Liver (tissue), 9 donors: Measurements from ENCODE around the gene PC. TPM values are rescaled to one million over a fixed set of nuclear protein-coding genes. Genes with fewer than 3 reads are reported as not detected.
A peak's percentile ranks its signal among the peaks of the same experiment; 100 is the strongest.

ENCODE experiments used
- DNase-seq: peaks from one replicate; pipeline ENCODE4 v3.0.0-alpha.2; 2017; ENCODE audit warnings: low spot score
- H3K27ac ChIP-seq, 2 donors: one replicate each; pipeline ENCODE4 v1.7.0; 2013; ENCODE audit warnings: inconsistent platforms in 2 of 2, low read length in 2 of 2, control low read depth in 1 of 2, low read depth in 1 of 2, mild to moderate bottlenecking in 1 of 2
- H3K27me3 ChIP-seq, 4 donors: one replicate each; pipeline versions ENCODE4 v1.6.1 to v1.7.0; 2013; ENCODE audit warnings: low read length in 3 of 4, inconsistent platforms in 1 of 4, mild to moderate bottlenecking in 1 of 4, moderate library complexity in 1 of 4; ENCODE audit not compliant: control insufficient read depth in 4 of 4, insufficient read depth in 4 of 4
- H3K36me3 ChIP-seq, 4 donors: one replicate each; pipeline versions ENCODE4 v1.6.1 to v1.7.0; 2013; ENCODE audit warnings: low read length in 3 of 4, mild to moderate bottlenecking in 3 of 4, low read depth in 1 of 4, moderate library complexity in 1 of 4; ENCODE audit not compliant: control insufficient read depth in 4 of 4, insufficient read depth in 3 of 4
- H3K4me1 ChIP-seq, 4 donors: one replicate each; pipeline versions ENCODE4 v1.6.1 to v1.7.0; 2013; ENCODE audit warnings: low read length in 3 of 4, mild to moderate bottlenecking in 3 of 4, moderate library complexity in 1 of 4; ENCODE audit not compliant: control insufficient read depth in 4 of 4, insufficient read depth in 4 of 4
- H3K4me3 ChIP-seq, 3 donors: one replicate each; pipeline versions ENCODE4 v1.6.1 to v1.7.0; 2013; ENCODE audit warnings: low read length in 3 of 3, control low read depth in 1 of 3, low read depth in 1 of 3, mild to moderate bottlenecking in 1 of 3
- H3K9ac ChIP-seq, 2 donors: one replicate each; pipeline ENCODE4 v1.7.0; 2013; ENCODE audit warnings: low read length in 2 of 2, mild to moderate bottlenecking in 2 of 2, moderate library complexity in 2 of 2, control low read depth in 1 of 2, low read depth in 1 of 2
- H3K9me3 ChIP-seq, 4 donors: one replicate each; pipeline versions ENCODE4 v1.6.1 to v1.7.0; 2013; ENCODE audit warnings: low read length in 3 of 4; ENCODE audit not compliant: control insufficient read depth in 4 of 4
- CTCF ChIP-seq: fragments of 150-350 bp; IDR thresholded peaks from 2 replicates; pipeline ENCODE4 v1.5.1; 2017; ENCODE audit warnings: improper control_type of control experiment, low read depth, low read length; ENCODE audit not compliant: missing input control
- EGR1 ChIP-seq, 2 donors: IDR thresholded peaks; 2 replicates each; pipeline ENCODE4 v1.6.1; 2016 to 2018; ENCODE audit warnings: antibody characterized with exemption in 2 of 2, low read depth in 2 of 2
- FOXA2 ChIP-seq: IDR thresholded peaks from 2 replicates; pipeline ENCODE4 v1.6.1; 2016; ENCODE audit warnings: antibody characterized with exemption
- GABPA ChIP-seq, 2 donors: IDR thresholded peaks in 1 of 2; conservative IDR thresholded peaks in 1 of 2; 2 replicates each; pipeline ENCODE4 v1.6.1; 2016; ENCODE audit warnings: antibody characterized with exemption in 2 of 2, mild to moderate bottlenecking in 1 of 2, moderate library complexity in 1 of 2
- HNF4A ChIP-seq, 2 donors: conservative IDR thresholded peaks; 2 replicates each; pipeline ENCODE4 v1.6.1; 2016; ENCODE audit warnings: antibody characterized with exemption in 2 of 2, mild to moderate bottlenecking in 2 of 2
- JUND ChIP-seq, 2 donors: IDR thresholded peaks; 2 replicates each; pipeline ENCODE4 v1.6.1; 2016; ENCODE audit warnings: antibody characterized with exemption in 2 of 2
- RXRA ChIP-seq, 2 donors: IDR thresholded peaks; 2 replicates each; pipeline ENCODE4 v1.6.1; 2017 to 2018; ENCODE audit warnings: antibody characterized with exemption in 2 of 2, mild to moderate bottlenecking in 1 of 2
- YY1 ChIP-seq: IDR thresholded peaks from 2 replicates; pipeline ENCODE4 v1.6.1; 2016; ENCODE audit warnings: antibody characterized with exemption, mild to moderate bottlenecking
- WGBS: extraction: QIAGEN DNeasy Blood & Tissue Kit; methylation state at CpG from one replicate; pipeline ENCODE4 v1.1.7; 2013; 5-methylcytosine and 5-hydroxymethylcytosine counted together
- polyA plus RNA-seq, 2 donors: library from polyadenylated mRNA; stranded (reverse) in 1 of 2; unstranded in 1 of 2; fragments of 200-250 nt in 1 of 2; fragments of >200 nt in 1 of 2; fragmentation: Nextera tagmentation in 1 of 2; extraction: Ambion mirVana in 1 of 2; gene quantifications; one replicate each; pipeline versions ENCODE4 v1.2.1 to v1.2.3, GENCODE V29; 2013 to 2015
- total RNA-seq, 2 donors: library from RNA; depleted of rRNA; stranded (reverse); fragments of >200 nt; gene quantifications; one replicate each; pipeline ENCODE4 v1.2.3, GENCODE V29; 2014
- TF ChIP-seq, protein P1 (sequence below): IDR thresholded peaks from 2 replicates; pipeline ENCODE4 v1.6.1; 2016; ENCODE audit warnings: antibody characterized with exemption, mild to moderate bottlenecking
- donor health status: healthy.
- donor health status: healthy.
- donor health status: healthy.
- donor health status: healthy.
- donor health status: healthy.

PC gene
- total and polyA plus RNA-seq, 4 donors = 144 to 583 (median 296) TPM

- TF ChIP-seq, protein P1, sequence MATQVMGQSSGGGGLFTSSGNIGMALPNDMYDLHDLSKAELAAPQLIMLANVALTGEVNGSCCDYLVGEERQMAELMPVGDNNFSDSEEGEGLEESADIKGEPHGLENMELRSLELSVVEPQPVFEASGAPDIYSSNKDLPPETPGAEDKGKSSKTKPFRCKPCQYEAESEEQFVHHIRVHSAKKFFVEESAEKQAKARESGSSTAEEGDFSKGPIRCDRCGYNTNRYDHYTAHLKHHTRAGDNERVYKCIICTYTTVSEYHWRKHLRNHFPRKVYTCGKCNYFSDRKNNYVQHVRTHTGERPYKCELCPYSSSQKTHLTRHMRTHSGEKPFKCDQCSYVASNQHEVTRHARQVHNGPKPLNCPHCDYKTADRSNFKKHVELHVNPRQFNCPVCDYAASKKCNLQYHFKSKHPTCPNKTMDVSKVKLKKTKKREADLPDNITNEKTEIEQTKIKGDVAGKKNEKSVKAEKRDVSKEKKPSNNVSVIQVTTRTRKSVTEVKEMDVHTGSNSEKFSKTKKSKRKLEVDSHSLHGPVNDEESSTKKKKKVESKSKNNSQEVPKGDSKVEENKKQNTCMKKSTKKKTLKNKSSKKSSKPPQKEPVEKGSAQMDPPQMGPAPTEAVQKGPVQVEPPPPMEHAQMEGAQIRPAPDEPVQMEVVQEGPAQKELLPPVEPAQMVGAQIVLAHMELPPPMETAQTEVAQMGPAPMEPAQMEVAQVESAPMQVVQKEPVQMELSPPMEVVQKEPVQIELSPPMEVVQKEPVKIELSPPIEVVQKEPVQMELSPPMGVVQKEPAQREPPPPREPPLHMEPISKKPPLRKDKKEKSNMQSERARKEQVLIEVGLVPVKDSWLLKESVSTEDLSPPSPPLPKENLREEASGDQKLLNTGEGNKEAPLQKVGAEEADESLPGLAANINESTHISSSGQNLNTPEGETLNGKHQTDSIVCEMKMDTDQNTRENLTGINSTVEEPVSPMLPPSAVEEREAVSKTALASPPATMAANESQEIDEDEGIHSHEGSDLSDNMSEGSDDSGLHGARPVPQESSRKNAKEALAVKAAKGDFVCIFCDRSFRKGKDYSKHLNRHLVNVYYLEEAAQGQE = no peak
- TF ChIP-seq YY1 (no peak), GABPA (IDR thresholded peaks at IDR 0.05 in 1 of 2, conservative IDR thresholded peaks at IDR 0.05 in 1 of 2) (no peak)
Measured at GRCh38 chr11:66860449-66860831, 97.7 kb downstream of the PC start (continued).

DNA sequence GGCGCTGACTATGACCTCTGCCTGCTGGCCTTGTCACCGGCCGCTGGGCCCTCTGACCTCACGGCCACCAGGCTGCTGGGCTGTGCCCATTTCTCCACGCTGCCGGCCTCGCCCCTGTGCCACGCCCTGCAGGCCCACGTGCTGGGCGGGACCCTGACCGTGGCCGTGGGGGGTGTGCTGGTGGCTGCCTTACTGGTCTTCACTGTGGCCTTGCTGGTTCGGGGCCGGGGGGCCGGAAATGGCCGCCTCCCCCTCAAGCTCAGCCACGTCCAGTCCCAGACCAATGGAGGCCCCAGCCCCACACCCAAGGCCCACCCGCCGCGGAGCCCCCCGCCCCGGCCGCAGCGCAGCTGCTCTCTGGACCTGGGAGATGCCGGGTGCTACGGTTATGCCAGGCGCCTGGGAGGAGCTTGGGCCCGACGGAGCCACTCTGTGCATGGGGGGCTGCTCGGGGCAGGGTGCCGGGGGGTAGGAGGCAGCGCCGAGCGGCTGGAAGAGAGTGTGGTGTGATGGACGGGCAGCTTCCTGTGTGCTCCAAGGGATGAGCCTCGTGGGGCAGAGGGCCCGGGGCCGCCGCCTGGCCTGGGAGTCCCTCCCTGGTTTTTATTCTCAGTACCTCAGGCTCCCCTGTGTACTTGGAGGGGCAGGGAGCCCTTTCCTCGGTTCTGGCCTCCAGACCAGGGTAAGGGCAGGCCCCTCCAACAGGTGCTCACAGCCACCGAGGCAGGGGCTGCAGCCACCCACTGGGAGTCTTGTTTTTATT, 98.3 kb downstream of the PC start:
- H3K4me3 ChIP-seq = no peak overlapping the region
- H3K27me3 ChIP-seq = no peaks in the 10 kb centered on the region
- H3K27ac ChIP-seq = no peak overlapping the region
- H3K4me1 ChIP-seq = peaks cover 0 to 8% (median 2%) of the 10 kb centered on the region in 4 donors
- no peak for DNase-seq
- H3K9me3 ChIP-seq = no peaks in the 10 kb centered on the region
- TF ChIP-seq HNF4A (conservative IDR thresholded peaks at IDR 0.05) (peak; percentile 16 to 36), RXRA (IDR thresholded peaks at IDR 0.05) (peak in 1 of 2 donors; percentile 10), JUND (IDR thresholded peaks at IDR 0.05) (no peak)
- H3K36me3 ChIP-seq = peaks cover 7 to 36% (median 21%) of the 10 kb centered on the region in 4 donors
- WGBS = 82% methylated on average over 41 of the region's 41 CpGs
- no peak overlapping the region for H3K9ac ChIP-seq

DNA sequence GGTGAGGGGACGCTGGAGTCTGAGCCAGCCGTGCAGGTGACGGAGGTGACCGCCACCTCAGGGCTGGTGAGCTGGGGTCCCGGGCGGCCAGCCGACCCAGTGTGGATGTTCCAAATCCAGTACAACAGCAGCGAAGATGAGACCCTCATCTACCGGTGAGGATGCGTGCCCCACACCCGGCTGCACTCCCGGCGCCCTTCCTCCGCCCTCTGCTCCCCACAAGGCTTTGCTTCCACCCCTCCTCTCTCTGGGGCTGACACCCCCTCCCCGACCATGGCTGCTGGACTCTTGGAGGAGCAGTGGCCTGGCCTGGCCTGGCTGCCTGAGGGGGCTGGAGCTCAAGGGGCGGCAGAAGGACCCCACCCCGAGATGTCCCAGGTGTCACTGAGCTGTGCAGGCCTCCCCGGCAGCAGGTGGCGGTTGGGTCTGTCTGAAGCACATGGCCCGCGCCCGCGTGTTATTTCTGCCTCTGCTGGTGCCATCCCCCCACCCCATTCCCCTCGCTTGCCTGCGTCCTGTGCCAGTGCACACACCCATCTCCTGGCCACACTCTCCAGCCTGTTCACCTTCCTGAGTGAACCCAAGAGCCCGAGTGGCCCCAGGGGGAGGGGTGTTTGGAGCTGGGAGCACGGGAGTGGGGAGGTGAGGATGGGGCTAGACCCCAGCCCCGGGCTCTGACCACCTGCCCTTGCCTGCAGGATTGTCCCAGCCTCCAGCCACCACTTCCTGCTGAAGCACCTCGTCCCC, 99.1 kb downstream of the PC start:
- no peaks in the 10 kb centered on the region for H3K27me3 ChIP-seq
- DNase-seq = no peak
- H3K9me3 ChIP-seq = no peaks in the 10 kb centered on the region
- H3K27ac ChIP-seq = no peak overlapping the region
- H3K9ac ChIP-seq = no peak overlapping the region
- WGBS = 90% methylated on average over 29 of the region's 29 CpGs
- peaks cover 7 to 36% (median 19%) of the 10 kb centered on the region in 4 donors for H3K36me3 ChIP-seq
- no peak overlapping the region for H3K4me3 ChIP-seq
- TF ChIP-seq FOXA2 (no peak), RXRA (IDR thresholded peaks at IDR 0.05) (no peak), GABPA (IDR thresholded peaks at IDR 0.05 in 1 of 2, conservative IDR thresholded peaks at IDR 0.05 in 1 of 2) (no peak), CTCF (no peak), HNF4A (conservative IDR thresholded peaks at IDR 0.05) (no peak), EGR1 (IDR thresholded peaks at IDR 0.05; ENCODE audit: low read depth in 2 of 2) (no peak)
- H3K4me1 ChIP-seq = peaks cover 0 to 8% (median 2%) of the 10 kb centered on the region in 4 donors
